Measurements from ENCODE around the gene STRN3. TPM values are rescaled to one million over a fixed set of nuclear protein-coding genes. Genes with fewer than 3 reads are reported as not detected.
A peak's percentile ranks its signal among the peaks of the same experiment; 100 is the strongest.

Gene STRN3
- total and polyA plus RNA-seq, 10 of the 15 experiments (the other 5 are each of a cell fraction or from before 2014, with no cell fraction given), result 7.8 to 27.9 (median 14.1) TPM

DNA sequence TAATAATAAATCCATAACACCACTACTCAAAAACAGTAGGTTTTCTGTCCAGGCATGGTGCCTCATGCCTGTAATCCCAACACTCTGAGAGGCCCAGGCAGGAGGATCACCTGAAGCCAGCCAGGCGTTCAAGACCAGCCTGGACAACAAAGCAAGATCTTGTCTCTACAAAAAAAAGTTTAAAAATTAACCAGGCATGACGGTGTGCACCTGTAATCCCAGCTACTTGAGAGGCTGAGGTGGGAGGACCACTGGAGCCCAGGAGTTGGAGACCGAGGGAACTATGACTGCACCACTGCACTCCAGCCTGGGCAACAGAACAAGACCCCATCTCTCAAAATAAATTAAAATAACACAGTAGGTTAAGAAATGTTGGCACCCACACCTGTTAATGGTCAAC, 45.2 kb downstream of the STRN3 start:
- no peak overlapping the region for H3K27ac ChIP-seq (ENCODE audit: control insufficient read depth, insufficient read depth)
- H4K20me1 ChIP-seq (ENCODE audit: control insufficient read depth, insufficient read depth), result no peaks in the 10 kb centered on the region
- no peak overlapping the region for H3K9ac ChIP-seq (ENCODE audit: control insufficient read depth, insufficient read depth, low read length)
- no peak for DNase-seq (ENCODE audit: low read depth, low spot score)
- 12% methylated on average over 3 of the region's 3 CpGs for WGBS (ENCODE audit: insufficient coverage, insufficient replicate concordance, low lambda C conversion rate, missing lambda C conversion rate)
- no peak for TF ChIP-seq SIN3A (IDR thresholded peaks at IDR 0.05; ENCODE audit: low read depth, low read length)
- TF ChIP-seq, protein P1, sequence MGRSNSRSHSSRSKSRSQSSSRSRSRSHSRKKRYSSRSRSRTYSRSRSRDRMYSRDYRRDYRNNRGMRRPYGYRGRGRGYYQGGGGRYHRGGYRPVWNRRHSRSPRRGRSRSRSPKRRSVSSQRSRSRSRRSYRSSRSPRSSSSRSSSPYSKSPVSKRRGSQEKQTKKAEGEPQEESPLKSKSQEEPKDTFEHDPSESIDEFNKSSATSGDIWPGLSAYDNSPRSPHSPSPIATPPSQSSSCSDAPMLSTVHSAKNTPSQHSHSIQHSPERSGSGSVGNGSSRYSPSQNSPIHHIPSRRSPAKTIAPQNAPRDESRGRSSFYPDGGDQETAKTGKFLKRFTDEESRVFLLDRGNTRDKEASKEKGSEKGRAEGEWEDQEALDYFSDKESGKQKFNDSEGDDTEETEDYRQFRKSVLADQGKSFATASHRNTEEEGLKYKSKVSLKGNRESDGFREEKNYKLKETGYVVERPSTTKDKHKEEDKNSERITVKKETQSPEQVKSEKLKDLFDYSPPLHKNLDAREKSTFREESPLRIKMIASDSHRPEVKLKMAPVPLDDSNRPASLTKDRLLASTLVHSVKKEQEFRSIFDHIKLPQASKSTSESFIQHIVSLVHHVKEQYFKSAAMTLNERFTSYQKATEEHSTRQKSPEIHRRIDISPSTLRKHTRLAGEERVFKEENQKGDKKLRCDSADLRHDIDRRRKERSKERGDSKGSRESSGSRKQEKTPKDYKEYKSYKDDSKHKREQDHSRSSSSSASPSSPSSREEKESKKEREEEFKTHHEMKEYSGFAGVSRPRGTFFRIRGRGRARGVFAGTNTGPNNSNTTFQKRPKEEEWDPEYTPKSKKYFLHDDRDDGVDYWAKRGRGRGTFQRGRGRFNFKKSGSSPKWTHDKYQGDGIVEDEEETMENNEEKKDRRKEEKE (IDR thresholded peaks at IDR 0.05), result no peak
- TF ChIP-seq SIX5 (IDR thresholded peaks at IDR 0.05; ENCODE audit: low read depth, low read length, severe bottlenecking), result no peak
- in situ Hi-C loops (cut with MboI), result loop anchor here (5.0 kb wide), 1 partner anchor 101 kb away; no protein-coding TSS in a partner anchor
- intact Hi-C loops (cut with micrococcal nuclease; ENCODE audit: unreplicated experiment), result loop anchor here (1.0 kb wide), 1 partner anchor 101 kb away; no protein-coding TSS in a partner anchor
- no peak for FAIRE-seq
- no peak overlapping the region for H2AFZ ChIP-seq (ENCODE audit: control insufficient read depth, low read depth, low read length)
- H3K4me3 ChIP-seq, result no peak overlapping the region
- H3K27me3 ChIP-seq (replicated peaks in 1 of 2; ENCODE audit: control insufficient read depth in 2 of 2, insufficient read depth in 2 of 2, low read length in 1 of 2), result no peaks in the 10 kb centered on the region
- ATAC-seq, result peak; percentile 52
- peaks cover 24% of the 10 kb centered on the region for H3K79me2 ChIP-seq (ENCODE audit: control insufficient read depth, insufficient read depth, low read length)
- RAD21 ChIA-PET (ENCODE audit: unreplicated experiment), result interaction anchor here (0.8 to 5.1 kb wide), 9 partner anchors 11 to 119 kb away, joined by 3 to 41 read pairs (median 4); no protein-coding TSS in a partner anchor
- CTCF ChIA-PET, result interaction anchor here (0.6 to 8.1 kb wide), 19 partner anchors 11 to 1507 kb away, joined by 3 to 97 read pairs (median 4); partner anchors contain the start of genes AP4S1 and STRN3
- no peaks in the 10 kb centered on the region for H3K36me3 ChIP-seq (ENCODE audit: control insufficient read depth in 2 of 2, insufficient read depth in 2 of 2, low read length in 1 of 2)
- no peaks in the 10 kb centered on the region; the same call in 1 of the 3 replicates for H3K9me3 ChIP-seq (replicated peaks; ENCODE audit: control insufficient read depth, insufficient read depth, low read length)
- 0 out of 2 replicates have a peak, but pooled peaks cover 3% of the 10 kb centered on the region for H3K4me1 ChIP-seq (ENCODE audit: control insufficient read depth, insufficient read depth, low read length)
- POLR2A ChIA-PET, result no interaction called here
- no TSS peak for BruUV-seq (replicated peaks)
- SMC1A ChIA-PET (ENCODE audit: uncharacterized antibody, unreplicated experiment), result interaction anchor here (0.6 to 3.8 kb wide), 15 partner anchors 12 to 443 kb away, joined by 3 to 23 read pairs (median 3); no protein-coding TSS in a partner anchor
- H3K4me2 ChIP-seq (ENCODE audit: control insufficient read depth, insufficient read depth), result no peak overlapping the region
